HG03108 (cell line): Measurements from ENCODE around the gene FAM181A.

Source experiments
- ATAC-seq: cut with Tn5 transposase; IDR thresholded peaks from one replicate; pipeline ENCODE4 v1.9.1; 2021; ENCODE audit warnings: moderate library complexity; ENCODE audit not compliant: unreplicated experiment

Gene FAM181A

GRCh38 chr14:93926873-93927799, at the start of gene FAM181A:
Gene FAM181A, plus strand, starts transcription at chr14:93927344. Its CDS starts 942 bp downstream, at chr14:93928286.
- no peak for ATAC-seq

GRCh38 chr14:93878212-93878611, 48.9 kb upstream of the FAM181A start:
- ATAC-seq = no peak

GRCh38 chr14:93878871-93879270, 48.3 kb upstream of the FAM181A start:
- ATAC-seq = no peak

- ATAC-seq = no peak
Measured at GRCh38 chr14:93879362-93879983, 47.7 kb upstream of the FAM181A start.

- no peak for ATAC-seq
Measured at GRCh38 chr14:93880021-93880820, 46.9 kb upstream of the FAM181A start.

- ATAC-seq = no peak
Measured at GRCh38 chr14:93884950-93885349, 42.2 kb upstream of the FAM181A start.

GRCh38 chr14:93888995-93889394, 38.1 kb upstream of the FAM181A start:
- ATAC-seq = no peak

GRCh38 chr14:93889739-93890483, 37.2 kb upstream of the FAM181A start:
- no peak for ATAC-seq

- ATAC-seq = no peak
Measured at GRCh38 chr14:93891756-93892504, 35.2 kb upstream of the FAM181A start.

- no peak for ATAC-seq
Measured at GRCh38 chr14:93892505-93892839, 34.7 kb upstream of the FAM181A start.

- no peak for ATAC-seq
Measured at GRCh38 chr14:93892923-93893558, 34.1 kb upstream of the FAM181A start.

- ATAC-seq = no peak
Measured at GRCh38 chr14:93893661-93894261, 33.4 kb upstream of the FAM181A start.

- ATAC-seq = no peak
Measured at GRCh38 chr14:93895023-93895604, 32.0 kb upstream of the FAM181A start.

GRCh38 chr14:93897476-93897845, 29.7 kb upstream of the FAM181A start:
- ATAC-seq = no peak

GRCh38 chr14:93898081-93898611, 29.0 kb upstream of the FAM181A start:
- ATAC-seq = no peak

- ATAC-seq = no peak
Measured at GRCh38 chr14:93898731-93899130, 28.4 kb upstream of the FAM181A start.

- ATAC-seq = no peak
Measured at GRCh38 chr14:93901813-93902212, 25.3 kb upstream of the FAM181A start.

- ATAC-seq = no peak
Measured at GRCh38 chr14:93902619-93903307, 24.4 kb upstream of the FAM181A start.
